Limb (tissue), 2 donors: ENCODE measurements around the gene SYT10.
"Not testable (repeated sequence)": the region's sequence is repeated elsewhere in the genome, so short reads cannot be mapped to it uniquely, and the experiment has no call there.

Experiments used
- DNase-seq, 2 donors: peaks; one replicate each; pipeline ENCODE4 v3.0.0-alpha.2; 2016; ENCODE audit errors: extremely low spot score in 2 of 2

Gene SYT10

GRCh38 chr12:33357181-33357580, 82.4 kb downstream of the SYT10 start:
- no peak for DNase-seq

DNA sequence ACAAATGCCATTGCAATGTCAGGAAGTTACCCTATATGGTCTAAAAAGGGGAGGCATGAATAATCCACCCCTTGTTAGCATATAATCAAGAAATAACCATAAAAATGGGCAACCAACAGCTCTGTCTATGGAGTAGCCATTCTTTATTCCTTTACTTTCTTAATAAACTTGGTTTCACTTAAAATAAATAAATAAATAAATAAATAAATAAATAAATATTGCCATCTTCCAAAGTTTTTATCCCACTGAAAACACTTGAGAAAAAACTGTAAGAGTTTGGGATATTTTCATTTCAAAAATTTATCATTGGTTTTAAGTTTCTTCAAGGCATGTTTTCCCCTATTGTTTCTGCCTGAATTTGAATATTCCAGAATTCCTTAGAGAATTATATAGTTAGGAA, 89.8 kb downstream of the SYT10 start:
- no peak for DNase-seq

DNA sequence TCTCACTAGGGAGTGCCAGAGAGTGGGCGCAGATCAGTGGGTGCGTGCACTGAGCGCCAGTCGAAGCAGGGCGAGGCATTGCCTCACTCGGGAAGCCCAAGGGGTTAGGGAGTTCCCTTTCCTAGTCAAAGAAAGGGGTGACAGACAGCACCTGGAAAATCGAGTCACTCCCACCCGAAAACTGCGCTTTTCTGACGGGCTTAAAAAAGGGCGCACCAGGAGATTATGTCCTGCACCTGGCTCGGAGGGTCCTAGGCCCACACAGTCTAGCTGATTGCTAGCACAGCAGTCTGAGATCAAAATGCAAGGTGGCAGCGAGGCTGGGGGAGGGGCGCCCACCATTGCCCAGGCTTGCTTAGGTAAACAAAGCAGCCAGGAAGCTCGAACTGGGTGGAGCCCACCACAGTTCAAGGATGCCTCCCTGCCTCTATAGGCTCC, 107.6 kb downstream of the SYT10 start:
- not testable (repeated sequence) for DNase-seq

DNA sequence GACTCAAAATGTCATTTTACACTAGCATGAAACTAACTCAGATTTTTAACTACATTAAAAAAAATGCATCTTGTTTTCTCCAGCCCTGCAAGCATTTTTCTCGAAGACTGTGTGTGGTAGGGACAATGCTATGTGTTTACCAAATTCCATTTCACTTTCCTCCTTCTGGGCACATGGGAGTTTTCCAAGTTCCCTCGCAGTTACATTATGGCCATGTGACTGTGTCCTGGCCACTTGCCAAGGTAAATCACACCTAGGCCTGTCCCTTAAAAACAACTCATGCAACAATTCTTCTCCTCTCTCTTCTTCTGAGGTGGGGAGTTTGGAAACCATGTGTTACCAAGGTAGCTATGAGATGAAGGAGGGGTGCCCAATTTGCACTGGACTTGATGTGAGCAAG, 108.7 kb downstream of the SYT10 start:
- DNase-seq: no peak
